H1 (cell line): ENCODE data around the gene ASL. TPM values are rescaled to one million over a fixed set of nuclear protein-coding genes. Genes with fewer than 3 reads are reported as not detected.

Experiments used
- CTCF ChIA-PET: fragments of 300-600 bp; sonication (Branson Sonifier 250); formaldehyde crosslinking; loops from one replicate; lab custom pipeline; 2021; ENCODE audit not compliant: partially characterized antibody; lab: Charles Lee
- POLR2A ChIA-PET: fragments of 300-600 bp; sonication (Branson Sonifier 250); formaldehyde crosslinking; loops from one replicate; lab custom pipeline; 2021; ENCODE audit warnings: inconsistent platforms; ENCODE audit not compliant: partially characterized antibody; lab: Charles Lee
- DNase-seq, 2 experiments: peaks; one replicate each; pipeline versions ENCODE4 v3.0.0 to v3.0.0-alpha.2; 2010 to 2022; ENCODE audit warnings: low spot score in 2 of 2, low read depth in 1 of 2, mixed read lengths in 1 of 2
- FAIRE-seq: peaks from 2 replicates; lab custom pipeline; 2011; peaks lifted over from hg19 to GRCh38; lab: Jason Lieb, UNC
- H2AFZ ChIP-seq: 2 replicates; pipeline ENCODE4 v1.8.1; 2012; ENCODE audit warnings: low read length, inconsistent platforms
- H2AK5ac ChIP-seq: 2 replicates; pipeline ENCODE4 v1.6.1; 2013; ENCODE audit warnings: low read depth, low read length
- H2BK120ac ChIP-seq: replicated peaks from 2 replicates; pipeline ENCODE3; 2013; ENCODE audit warnings: low read depth, low read length, inconsistent platforms
- H2BK12ac ChIP-seq: 2 replicates; pipeline ENCODE4 v1.6.1; 2013; ENCODE audit warnings: low read depth, low read length
- H2BK15ac ChIP-seq: 2 replicates; pipeline ENCODE4 v1.6.1; 2013; ENCODE audit warnings: low read length
- H2BK20ac ChIP-seq: 2 replicates; pipeline ENCODE4 v1.6.1; 2013; ENCODE audit warnings: low read length
- H2BK5ac ChIP-seq: 2 replicates; pipeline ENCODE4 v1.6.1; 2013; ENCODE audit warnings: low read depth, low read length
- H3K14ac ChIP-seq: 2 replicates; pipeline ENCODE4 v1.6.1; 2013; ENCODE audit warnings: inconsistent platforms; ENCODE audit not compliant: insufficient read length
- H3K18ac ChIP-seq: 2 replicates; pipeline ENCODE4 v1.6.1; 2013; ENCODE audit warnings: low read length; ENCODE audit errors: extremely low read depth
- H3K23ac ChIP-seq: 2 replicates; pipeline ENCODE4 v1.6.1; 2013; ENCODE audit warnings: inconsistent platforms; ENCODE audit not compliant: insufficient read length
- H3K23me2 ChIP-seq: 2 replicates; pipeline ENCODE4 v1.6.1; 2013; ENCODE audit warnings: low read depth, low read length
- H3K27ac ChIP-seq: 2 replicates; pipeline ENCODE4 v1.6.1; 2011; ENCODE audit warnings: low read depth, low read length, inconsistent platforms
- H3K27me3 ChIP-seq, 4 experiments: replicated peaks in 1 of 4; 1 replicate in 1 of 4; 2 replicates in 3 of 4; pipeline versions ENCODE4 v1.6.1 to v1.8.1; 2011 to 2013; ENCODE audit warnings: low read length in 3 of 4, mild to moderate bottlenecking in 3 of 4, inconsistent platforms in 2 of 4, mixed read lengths in 2 of 4, moderate library complexity in 1 of 4; ENCODE audit not compliant: control insufficient read depth in 3 of 4, insufficient read depth in 3 of 4; ENCODE audit errors: extremely low read depth in 1 of 4
- H3K36me3 ChIP-seq, 4 experiments: 2 replicates each; pipeline versions ENCODE4 v1.6.1 to v1.8.1; 2011 to 2013; ENCODE audit warnings: mild to moderate bottlenecking in 4 of 4, low read length in 3 of 4, moderate library complexity in 2 of 4, control low read depth in 1 of 4, inconsistent platforms in 1 of 4; ENCODE audit not compliant: insufficient read depth in 4 of 4, control insufficient read depth in 2 of 4
- H3K4ac ChIP-seq: replicated peaks from 2 replicates; pipeline ENCODE3; 2013; ENCODE audit warnings: low read length, low read depth, mixed read lengths, inconsistent platforms; ENCODE audit not compliant: insufficient read length
- H3K4me1 ChIP-seq, 4 experiments: replicated peaks in 1 of 4; 1 replicate in 1 of 4; 2 replicates in 3 of 4; pipeline versions ENCODE4 v1.6.1 to v1.8.1; 2011 to 2013; ENCODE audit warnings: low read length in 3 of 4, inconsistent platforms in 2 of 4, mixed read lengths in 1 of 4; ENCODE audit not compliant: insufficient read depth in 4 of 4, control insufficient read depth in 3 of 4
- H3K4me2 ChIP-seq, 2 experiments: 2 replicates each; pipeline versions ENCODE4 v1.6.1 to v1.8.1; 2011 to 2013; ENCODE audit warnings: low read depth in 2 of 2, low read length in 2 of 2, control low read depth in 1 of 2, inconsistent platforms in 1 of 2, mild to moderate bottlenecking in 1 of 2; ENCODE audit not compliant: insufficient read depth in 1 of 2
- H3K4me3 ChIP-seq, 4 experiments: fragments of 200-600, 300-600 bp in 1 of 4; sonication (generic), shearing (Covaris generic), sonication (Bioruptor Twin) in 1 of 4; 2 replicates each; pipeline versions ENCODE4 v1.5.1 to v1.8.1; 2011 to 2016; ENCODE audit warnings: low read length in 4 of 4, low read depth in 3 of 4, control low read depth in 2 of 4, inconsistent platforms in 2 of 4, mild to moderate bottlenecking in 2 of 4, mixed read lengths in 1 of 4, moderate library complexity in 1 of 4; ENCODE audit not compliant: insufficient read depth in 2 of 4; ENCODE audit errors: extremely low read depth in 1 of 4
- H3K56ac ChIP-seq: replicated peaks from 2 replicates; pipeline ENCODE3; 2013; ENCODE audit warnings: low read depth, mild to moderate bottlenecking, mixed read lengths, low read length, inconsistent platforms; ENCODE audit not compliant: insufficient read length
- H3K79me1 ChIP-seq: 2 replicates; pipeline ENCODE4 v1.6.1; 2013; ENCODE audit warnings: low read depth, low read length, control low read depth
- H3K79me2 ChIP-seq, 2 experiments: 2 replicates each; pipeline versions ENCODE4 v1.6.1 to v1.8.1; 2012 to 2013; ENCODE audit warnings: low read length in 2 of 2, mild to moderate bottlenecking in 2 of 2, inconsistent platforms in 1 of 2; ENCODE audit not compliant: insufficient read depth in 2 of 2, control insufficient read depth in 1 of 2
- H3K9ac ChIP-seq, 4 experiments: replicated peaks in 1 of 4; 1 replicate in 1 of 4; 2 replicates in 3 of 4; pipeline versions ENCODE4 v1.6.1 to v1.8.1; 2011 to 2013; ENCODE audit warnings: low read depth in 3 of 4, low read length in 3 of 4, control low read depth in 2 of 4, mild to moderate bottlenecking in 2 of 4, moderate library complexity in 2 of 4, inconsistent platforms in 1 of 4; ENCODE audit errors: extremely low read depth in 1 of 4
- H3K9me3 ChIP-seq, 2 experiments: 2 replicates each; pipeline versions ENCODE4 v1.6.1 to v1.8.1; 2012 to 2013; ENCODE audit warnings: mild to moderate bottlenecking in 2 of 2, moderate library complexity in 2 of 2, control low read depth in 1 of 2, inconsistent platforms in 1 of 2, low read depth in 1 of 2, low read length in 1 of 2, mixed read lengths in 1 of 2; ENCODE audit not compliant: insufficient read depth in 2 of 2
- H4K20me1 ChIP-seq, 2 experiments: replicated peaks in 1 of 2; 2 replicates each; pipeline versions ENCODE3 to v1.8.1; 2011 to 2013; ENCODE audit warnings: inconsistent platforms in 2 of 2, low read length in 2 of 2, mild to moderate bottlenecking in 1 of 2; ENCODE audit not compliant: insufficient read depth in 2 of 2, control insufficient read depth in 1 of 2
- H4K5ac ChIP-seq: 2 replicates; pipeline ENCODE4 v1.6.1; 2013; ENCODE audit warnings: low read length, low read depth, mixed read lengths, inconsistent platforms; ENCODE audit not compliant: insufficient read length
- H4K8ac ChIP-seq: 2 replicates; pipeline ENCODE4 v1.8.0; 2013; ENCODE audit warnings: mild to moderate bottlenecking, moderate library complexity, low read length, inconsistent platforms; ENCODE audit not compliant: insufficient read depth; ENCODE audit errors: extremely low read depth
- H4K91ac ChIP-seq: replicated peaks from 2 replicates; pipeline ENCODE3; 2013; ENCODE audit warnings: low read length, mixed read lengths, inconsistent platforms; ENCODE audit not compliant: insufficient read length
- ASH2L ChIP-seq: fragments of 200-600, 300-600 bp; sonication (generic); IDR thresholded peaks from one replicate; pipeline ENCODE4 v1.7.1; 2017; ENCODE audit warnings: low read length
- ATF3 ChIP-seq: IDR thresholded peaks from 2 replicates; pipeline ENCODE4 v1.6.1; 2011; ENCODE audit warnings: low read depth, mild to moderate bottlenecking, low read length; ENCODE audit not compliant: insufficient read depth
- BRCA1 ChIP-seq: IDR thresholded peaks from 2 replicates; pipeline ENCODE4 v1.6.1; 2012; ENCODE audit warnings: low read depth, low read length, improper control_type of control experiment
- EGR1 ChIP-seq: IDR thresholded peaks from 2 replicates; pipeline ENCODE4 v1.6.1; 2011; ENCODE audit warnings: low read depth, low read length, borderline replicate concordance
- KDM1A ChIP-seq: fragments of 200-600, 300-600 bp; sonication (generic); IDR thresholded peaks from 2 replicates; pipeline ENCODE4 v1.7.1; 2016; ENCODE audit warnings: mild to moderate bottlenecking, low read length, borderline replicate concordance
- MAX ChIP-seq: IDR thresholded peaks from 2 replicates; pipeline ENCODE4 v1.6.1; 2012; ENCODE audit warnings: inconsistent platforms
- NANOG ChIP-seq: IDR thresholded peaks from 2 replicates; pipeline ENCODE4 v1.6.1; 2011; ENCODE audit warnings: low read length, low read depth, mild to moderate bottlenecking, inconsistent platforms; ENCODE audit not compliant: insufficient read depth, poor library complexity, severe bottlenecking
- SP1 ChIP-seq: IDR thresholded peaks from 2 replicates; pipeline ENCODE4 v1.6.1; 2011; ENCODE audit warnings: low read depth, low read length
- SP2 ChIP-seq: IDR thresholded peaks from 2 replicates; pipeline ENCODE4 v1.6.1; 2012; ENCODE audit warnings: mild to moderate bottlenecking, low read length, inconsistent platforms
- SRF ChIP-seq: IDR thresholded peaks from 2 replicates; pipeline ENCODE4 v1.6.1; 2011; ENCODE audit warnings: mild to moderate bottlenecking, low read depth, low read length, moderate library complexity
- TAF1 ChIP-seq: IDR thresholded peaks from 2 replicates; pipeline ENCODE4 v1.6.1; 2011; ENCODE audit warnings: mild to moderate bottlenecking, low read depth, low read length
- TAF7 ChIP-seq: optimal IDR thresholded peaks from 2 replicates; pipeline ENCODE3; 2011; ENCODE audit warnings: low read depth, mild to moderate bottlenecking, inconsistent platforms, low read length, moderate library complexity, borderline replicate concordance
- TBP ChIP-seq: IDR thresholded peaks from 2 replicates; pipeline ENCODE4 v1.6.1; 2011; ENCODE audit warnings: low read depth, low read length, improper control_type of control experiment
- WGBS, 2 experiments: shearing (Covaris generic) in 1 of 2; methylation state at CpG; one replicate each; pipeline versions ENCODE4 v1.1.6 to v1.1.7; 2013 to 2015; ENCODE audit warnings: low lambda C conversion rate in 2 of 2, mixed read lengths in 2 of 2, inconsistent platforms in 1 of 2, low coverage in 1 of 2, missing lambda C conversion rate in 1 of 2; ENCODE audit not compliant: insufficient replicate concordance in 2 of 2, insufficient coverage in 1 of 2, insufficient read length in 1 of 2; ENCODE audit errors: extremely low coverage in 1 of 2, missing lambda C conversion rate in 1 of 2; 5-methylcytosine and 5-hydroxymethylcytosine counted together
- polyA plus RNA-seq, 7 experiments: library from polyadenylated mRNA; depleted of rRNA in 3 of 7; stranded (reverse) in 5 of 7; unstranded in 2 of 7; fragments of >200 nt in 5 of 7; fragments of 200-250 nt in 2 of 7; gene quantifications; 1 replicate in 5 of 7; 2 replicates in 1 of 7; 4 replicates in 1 of 7; pipeline versions ENCODE4 v1.2.1 to v1.2.3, GENCODE V29; 2011 to 2013; ENCODE audit warnings: missing spikeins in 2 of 7, mixed read lengths in 2 of 7
- total RNA-seq: library from RNA; stranded (reverse); fragmentation: NEBNext Ultra II Directional; extraction: Animal tissue kit (Norgen Biotek cat#: 25700); gene quantifications from 2 replicates; pipeline ENCODE4 v1.2.1, GENCODE V29; 2021

Gene ASL
- total and polyA plus RNA-seq, 2 of the 8 experiments (the other 6 are each of a cell fraction or from before 2014, with no cell fraction given) = 23.3 to 35.3 TPM

- Histone ChIP-seq H3K4ac (no peak overlapping the region), H4K5ac (no peak overlapping the region), H4K20me1 (no peaks in the 10 kb centered on the region), H2AFZ (no peak overlapping the region), H3K14ac (no peak overlapping the region), H2AK5ac (no peak overlapping the region), H2BK5ac (no peak overlapping the region), H2BK120ac (no peak overlapping the region), H3K79me1 (no peaks in the 10 kb centered on the region), H3K4me1 (no peaks in the 10 kb centered on the region), H3K23ac (no peak overlapping the region), H3K18ac (no peak overlapping the region), H4K8ac (no peak overlapping the region), H2BK20ac (no peak overlapping the region), H3K4me2 (no peak overlapping the region), H3K9me3 (no peaks in the 10 kb centered on the region), H3K23me2 (no peaks in the 10 kb centered on the region), H3K9ac (no peak overlapping the region), H3K36me3 (no peaks in the 10 kb centered on the region), H2BK15ac (no peak overlapping the region), H3K79me2 (no peaks in the 10 kb centered on the region), H2BK12ac (no peak overlapping the region), H4K91ac (no peak overlapping the region), H3K56ac (no peak overlapping the region), H3K4me3 (no peak overlapping the region), H3K27me3 (no peaks in the 10 kb centered on the region), H3K27ac (no peak overlapping the region)
- DNase-seq (no peak), FAIRE-seq (no peak)
- WGBS, 2 experiments = 88% methylated on average over 9 of the region's 9 CpGs; no CpG with 5 or more reads in 1 of the 2 experiments
- CTCF ChIA-PET = interaction anchor here (0.6 kb wide), 1 partner anchor 28 kb away, joined by 3 read pairs; no protein-coding TSS in a partner anchor
- POLR2A ChIA-PET = no interaction called here
- TF ChIP-seq NANOG = no peak
- TF ChIP-seq MAX = no peak
- TF ChIP-seq SRF = no peak
- TF ChIP-seq ATF3 = no peak
- TF ChIP-seq TBP = no peak
- no peak for TF ChIP-seq TAF1
- no peak for TF ChIP-seq KDM1A
- TF ChIP-seq TAF7 = no peak
- TF ChIP-seq ASH2L = no peak
- no peak for TF ChIP-seq EGR1
- no peak for TF ChIP-seq BRCA1
- no peak for TF ChIP-seq SP1
- TF ChIP-seq SP2 = no peak
These were observed 20.2 kb upstream of the ASL start for GRCh38 chr7:66055321-66055956.
